Measurements from ENCODE around the gene TXNDC2.
"Not testable (repeated sequence)": the region's sequence is repeated elsewhere in the genome, so short reads cannot be mapped to it uniquely, and the experiment has no call there.

TXNDC2 gene

GRCh38 chr18:9885170-9886004 lies at the start of gene TXNDC2:
TSS of gene TXNDC2 (plus strand) at chr18:9885973. CDS start at chr18:9886681, 708 bp downstream.
- no peak for DNase-seq (ENCODE audit: low spot score)

GRCh38 chr18:9838144-9838877 lies 47.5 kb upstream of the TXNDC2 start:
- DNase-seq (ENCODE audit: low spot score), result no peak

GRCh38 chr18:9839211-9839610 lies 46.6 kb upstream of the TXNDC2 start:
- no peak for DNase-seq (ENCODE audit: low spot score)

GRCh38 chr18:9839853-9840252 lies 45.9 kb upstream of the TXNDC2 start:
- no peak for DNase-seq (ENCODE audit: low spot score)

GRCh38 chr18:9841752-9842151 lies 44.0 kb upstream of the TXNDC2 start:
- no peak for DNase-seq (ENCODE audit: low spot score)

GRCh38 chr18:9842448-9842847 lies 43.3 kb upstream of the TXNDC2 start:
- no peak for DNase-seq (ENCODE audit: low spot score)

- no peak for DNase-seq (ENCODE audit: low spot score)
Measured at GRCh38 chr18:9845256-9845655, 40.5 kb upstream of the TXNDC2 start.

GRCh38 chr18:9846162-9846925 lies 39.4 kb upstream of the TXNDC2 start:
- no peak for DNase-seq (ENCODE audit: low spot score)

GRCh38 chr18:9848170-9848879 lies 37.4 kb upstream of the TXNDC2 start:
- no peak for DNase-seq (ENCODE audit: low spot score)

GRCh38 chr18:9849407-9850283 lies 36.1 kb upstream of the TXNDC2 start:
- DNase-seq (ENCODE audit: low spot score), result no peak

- no peak for DNase-seq (ENCODE audit: low spot score)
Measured at GRCh38 chr18:9850309-9850708, 35.5 kb upstream of the TXNDC2 start.

- DNase-seq (ENCODE audit: low spot score), result no peak
Measured at GRCh38 chr18:9851511-9851910, 34.3 kb upstream of the TXNDC2 start.

- DNase-seq (ENCODE audit: low spot score), result no peak
Measured at GRCh38 chr18:9852266-9853081, 33.3 kb upstream of the TXNDC2 start.

- no peak for DNase-seq (ENCODE audit: low spot score)
Measured at GRCh38 chr18:9854801-9855676, 30.7 kb upstream of the TXNDC2 start.

- no peak for DNase-seq (ENCODE audit: low spot score)
Measured at GRCh38 chr18:9855681-9856080, 30.1 kb upstream of the TXNDC2 start.

GRCh38 chr18:9856092-9856491 lies 29.7 kb upstream of the TXNDC2 start:
- no peak for DNase-seq (ENCODE audit: low spot score)

- not testable (repeated sequence) for DNase-seq (ENCODE audit: low spot score)
Measured at GRCh38 chr18:9857479-9857998, 28.2 kb upstream of the TXNDC2 start.

GRCh38 chr18:9858642-9859041 lies 27.1 kb upstream of the TXNDC2 start:
- DNase-seq (ENCODE audit: low spot score), result no peak

GRCh38 chr18:9859232-9859631 lies 26.5 kb upstream of the TXNDC2 start:
- DNase-seq (ENCODE audit: low spot score), result no peak
